C4-2B (cell line): ENCODE measurements around the gene GALR3.

Experiments
- ZFX ChIP-seq: fragments of 450-650 bp; IDR thresholded peaks from 2 replicates; pipeline ENCODE4 v1.6.1; 2017
- TF ChIP-seq, protein P1 (sequence below): fragments of 450-650 bp; conservative IDR thresholded peaks from 2 replicates; pipeline ENCODE4 v1.5.1; 2017; ENCODE audit warnings: mild to moderate bottlenecking

GRCh38 chr22:37801946-37802309 is 21.3 kb upstream of the GALR3 start:
- TF ChIP-seq, protein P1, sequence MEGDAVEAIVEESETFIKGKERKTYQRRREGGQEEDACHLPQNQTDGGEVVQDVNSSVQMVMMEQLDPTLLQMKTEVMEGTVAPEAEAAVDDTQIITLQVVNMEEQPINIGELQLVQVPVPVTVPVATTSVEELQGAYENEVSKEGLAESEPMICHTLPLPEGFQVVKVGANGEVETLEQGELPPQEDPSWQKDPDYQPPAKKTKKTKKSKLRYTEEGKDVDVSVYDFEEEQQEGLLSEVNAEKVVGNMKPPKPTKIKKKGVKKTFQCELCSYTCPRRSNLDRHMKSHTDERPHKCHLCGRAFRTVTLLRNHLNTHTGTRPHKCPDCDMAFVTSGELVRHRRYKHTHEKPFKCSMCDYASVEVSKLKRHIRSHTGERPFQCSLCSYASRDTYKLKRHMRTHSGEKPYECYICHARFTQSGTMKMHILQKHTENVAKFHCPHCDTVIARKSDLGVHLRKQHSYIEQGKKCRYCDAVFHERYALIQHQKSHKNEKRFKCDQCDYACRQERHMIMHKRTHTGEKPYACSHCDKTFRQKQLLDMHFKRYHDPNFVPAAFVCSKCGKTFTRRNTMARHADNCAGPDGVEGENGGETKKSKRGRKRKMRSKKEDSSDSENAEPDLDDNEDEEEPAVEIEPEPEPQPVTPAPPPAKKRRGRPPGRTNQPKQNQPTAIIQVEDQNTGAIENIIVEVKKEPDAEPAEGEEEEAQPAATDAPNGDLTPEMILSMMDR, result no peak
- TF ChIP-seq ZFX, result no peak
